Activated naive CD8-positive, alpha-beta T cell treated with anti-CD3 and anti-CD28 coated beads, Interleukin-2, amount 10 ng/mL, durations not matched to agents 7 days and 5 days (primary cell): ENCODE measurements around the gene P2RY1. TPM values are rescaled to one million over a fixed set of nuclear protein-coding genes. Genes with fewer than 3 reads are reported as not detected.
A peak's percentile ranks its signal among the peaks of the same experiment; 100 is the strongest.

Experiments
- ATAC-seq: fragments of 150-1000 bp; cut with Tn5 transposase; one replicate; pipeline ENCODE4 v1.10.0; 2021; ENCODE audit warnings: low read depth, moderate library complexity
- POLR2A ChIA-PET: fragments of 350-600 bp; sonication (Branson Sonifier 250); formaldehyde crosslinking; loops from one replicate; lab custom pipeline; 2021; ENCODE audit warnings: antibody characterized with exemption; lab: Charles Lee
- DNase-seq: peaks from one replicate; pipeline ENCODE4 v3.0.0; 2021
- H3K27ac Mint-ChIP-seq: one replicate; pipeline ENCODE4 v1.8.0; 2022; ENCODE audit warnings: mild to moderate bottlenecking, mixed read lengths
- H3K27me3 Mint-ChIP-seq: one replicate; pipeline ENCODE4 v1.8.0; 2022; ENCODE audit warnings: mild to moderate bottlenecking, moderate library complexity, mixed read lengths
- H3K36me3 Mint-ChIP-seq: one replicate; pipeline ENCODE4 v1.8.0; 2021; ENCODE audit warnings: mild to moderate bottlenecking, mixed read lengths
- H3K4me1 Mint-ChIP-seq: one replicate; pipeline ENCODE4 v1.8.0; 2021; ENCODE audit warnings: mixed read lengths
- H3K4me3 Mint-ChIP-seq: one replicate; pipeline ENCODE4 v1.8.0; 2022; ENCODE audit warnings: mild to moderate bottlenecking, moderate library complexity, mixed read lengths
- H3K9me3 Mint-ChIP-seq: one replicate; pipeline ENCODE4 v1.8.0; 2021; ENCODE audit warnings: mixed read lengths
- total RNA-seq, 2 experiments: library from RNA; stranded (reverse); gene quantifications; one replicate each; pipeline ENCODE4 v1.2.3, GENCODE V29; 2021

Gene P2RY1
- total RNA-seq = under 1 TPM; 0.25 to 0.28 TPM

GRCh38 chr3:152834776-152835600, at the start of gene P2RY1:
Gene P2RY1 (plus strand): TSS chr3:152835131. CDS start chr3:152835783, 652 bp downstream.
- POLR2A ChIA-PET = interaction anchor here (0.8 kb wide), 1 partner anchor 330 kb away, joined by 3 read pairs; no protein-coding TSS in a partner anchor
- H3K27ac Mint-ChIP-seq = peak within 1 kb of the TSS; percentile 60
- H3K4me1 Mint-ChIP-seq = peaks cover 11% of the 10 kb centered on the region
- no peaks in the 10 kb centered on the region for H3K9me3 Mint-ChIP-seq
- H3K36me3 Mint-ChIP-seq = no peaks in the 10 kb centered on the region
- peak within 1 kb of the TSS; percentile 86 for H3K4me3 Mint-ChIP-seq
- DNase-seq = peak; percentile 63
- peaks cover 60% of the 10 kb centered on the region for H3K27me3 Mint-ChIP-seq
- ATAC-seq = peak; percentile 75

GRCh38 chr3:152786977-152787681, 47.8 kb upstream of the P2RY1 start:
- H3K4me1 Mint-ChIP-seq = no peaks in the 10 kb centered on the region
- POLR2A ChIA-PET = no interaction called here
- no peak overlapping the region for H3K4me3 Mint-ChIP-seq
- ATAC-seq (no peak), DNase-seq (no peak)
- H3K27me3 Mint-ChIP-seq = peaks cover 3% of the 10 kb centered on the region
- no peak overlapping the region for H3K27ac Mint-ChIP-seq
- no peaks in the 10 kb centered on the region for H3K9me3 Mint-ChIP-seq
- no peaks in the 10 kb centered on the region for H3K36me3 Mint-ChIP-seq

GRCh38 chr3:152790651-152791387, 44.1 kb upstream of the P2RY1 start:
- no peaks in the 10 kb centered on the region for H3K4me1 Mint-ChIP-seq
- H3K4me3 Mint-ChIP-seq = no peak overlapping the region
- no peaks in the 10 kb centered on the region for H3K9me3 Mint-ChIP-seq
- no peaks in the 10 kb centered on the region for H3K27me3 Mint-ChIP-seq
- no peaks in the 10 kb centered on the region for H3K36me3 Mint-ChIP-seq
- DNase-seq (no peak), ATAC-seq (no peak)
- H3K27ac Mint-ChIP-seq = no peak overlapping the region
- POLR2A ChIA-PET = no interaction called here

GRCh38 chr3:152793969-152794368, 41.0 kb upstream of the P2RY1 start:
- H3K9me3 Mint-ChIP-seq = no peaks in the 10 kb centered on the region
- no peak overlapping the region for H3K27ac Mint-ChIP-seq
- H3K4me3 Mint-ChIP-seq = no peak overlapping the region
- ATAC-seq (no peak), DNase-seq (no peak)
- no peaks in the 10 kb centered on the region for H3K27me3 Mint-ChIP-seq
- POLR2A ChIA-PET = no interaction called here
- H3K36me3 Mint-ChIP-seq = no peaks in the 10 kb centered on the region
- no peaks in the 10 kb centered on the region for H3K4me1 Mint-ChIP-seq

- Mint-ChIP-seq H3K27ac (no peak overlapping the region), H3K36me3 (no peaks in the 10 kb centered on the region), H3K4me3 (no peak overlapping the region), H3K4me1 (no peaks in the 10 kb centered on the region), H3K27me3 (no peaks in the 10 kb centered on the region), H3K9me3 (no peaks in the 10 kb centered on the region)
- ATAC-seq (no peak), DNase-seq (no peak)
- POLR2A ChIA-PET = no interaction called here
Measured at GRCh38 chr3:152797751-152798432, 37.0 kb upstream of the P2RY1 start.

- ATAC-seq (no peak), DNase-seq (no peak)
- Mint-ChIP-seq H3K27ac (no peak overlapping the region), H3K27me3 (peaks cover 8% of the 10 kb centered on the region), H3K4me1 (no peaks in the 10 kb centered on the region), H3K4me3 (no peak overlapping the region), H3K9me3 (no peaks in the 10 kb centered on the region), H3K36me3 (no peaks in the 10 kb centered on the region)
- POLR2A ChIA-PET = no interaction called here
Measured at GRCh38 chr3:152811974-152812760, 22.8 kb upstream of the P2RY1 start.

- no peak overlapping the region for H3K27ac Mint-ChIP-seq
- POLR2A ChIA-PET = no interaction called here
- H3K36me3 Mint-ChIP-seq = no peaks in the 10 kb centered on the region
- no peak for ATAC-seq
- DNase-seq = no peak
- no peaks in the 10 kb centered on the region for H3K4me1 Mint-ChIP-seq
- H3K4me3 Mint-ChIP-seq = no peak overlapping the region
- H3K27me3 Mint-ChIP-seq = peaks cover 2% of the 10 kb centered on the region
- no peaks in the 10 kb centered on the region for H3K9me3 Mint-ChIP-seq
Measured at GRCh38 chr3:152817400-152817799, 17.5 kb upstream of the P2RY1 start.

GRCh38 chr3:152818027-152818426, 16.9 kb upstream of the P2RY1 start:
- no peak overlapping the region for H3K27ac Mint-ChIP-seq
- DNase-seq = no peak
- no peak overlapping the region for H3K4me3 Mint-ChIP-seq
- no peaks in the 10 kb centered on the region for H3K4me1 Mint-ChIP-seq
- POLR2A ChIA-PET = no interaction called here
- peaks cover 3% of the 10 kb centered on the region for H3K27me3 Mint-ChIP-seq
- no peaks in the 10 kb centered on the region for H3K9me3 Mint-ChIP-seq
- no peak for ATAC-seq
- H3K36me3 Mint-ChIP-seq = no peaks in the 10 kb centered on the region

GRCh38 chr3:152823173-152823572, 11.8 kb upstream of the P2RY1 start:
- ATAC-seq (no peak), DNase-seq (no peak)
- Mint-ChIP-seq H3K36me3 (no peaks in the 10 kb centered on the region), H3K9me3 (no peaks in the 10 kb centered on the region), H3K4me1 (no peaks in the 10 kb centered on the region), H3K27ac (no peak overlapping the region), H3K27me3 (peaks cover 4% of the 10 kb centered on the region), H3K4me3 (no peak overlapping the region)
- POLR2A ChIA-PET = no interaction called here

- POLR2A ChIA-PET = no interaction called here
- H3K36me3 Mint-ChIP-seq = no peaks in the 10 kb centered on the region
- no peaks in the 10 kb centered on the region for H3K4me1 Mint-ChIP-seq
Measured at GRCh38 chr3:152823781-152824180, 11.2 kb upstream of the P2RY1 start.

GRCh38 chr3:152825566-152825965, 9.4 kb upstream of the P2RY1 start:
- no peaks in the 10 kb centered on the region for H3K36me3 Mint-ChIP-seq
- no peaks in the 10 kb centered on the region for H3K9me3 Mint-ChIP-seq
- POLR2A ChIA-PET = no interaction called here

More at GRCh38 chr3:152823781-152824180, 11.2 kb upstream of the P2RY1 start:
- DNase-seq = no peak
- ATAC-seq = no peak
- Mint-ChIP-seq H3K27ac (no peak overlapping the region), H3K27me3 (peaks cover 4% of the 10 kb centered on the region), H3K9me3 (no peaks in the 10 kb centered on the region), H3K4me3 (no peak overlapping the region)

GRCh38 chr3:152826476-152826875, 8.5 kb upstream of the P2RY1 start:
- Mint-ChIP-seq H3K4me3 (no peak overlapping the region), H3K27me3 (peaks cover 10% of the 10 kb centered on the region), H3K27ac (no peak overlapping the region), H3K36me3 (no peaks in the 10 kb centered on the region), H3K9me3 (no peaks in the 10 kb centered on the region), H3K4me1 (no peaks in the 10 kb centered on the region)
- DNase-seq (no peak), ATAC-seq (no peak)
- POLR2A ChIA-PET = no interaction called here

More at GRCh38 chr3:152825566-152825965, 9.4 kb upstream of the P2RY1 start:
- Mint-ChIP-seq H3K4me3 (no peak overlapping the region), H3K27ac (no peak overlapping the region), H3K4me1 (no peaks in the 10 kb centered on the region), H3K27me3 (peaks cover 6% of the 10 kb centered on the region)
- ATAC-seq (no peak), DNase-seq (no peak)
